SK-N-MC (cell line): ENCODE measurements around the gene MTFP1.
"Not testable (repeated sequence)": the region's sequence is repeated elsewhere in the genome, so short reads cannot be mapped to it uniquely, and the experiment has no call there.

Source experiments
- FOXP2 ChIP-seq: optimal IDR thresholded peaks from 2 replicates; pipeline ENCODE3; 2011; ENCODE audit warnings: mild to moderate bottlenecking, moderate library complexity; ENCODE audit not compliant: insufficient read depth; ENCODE audit errors: extremely low read length, control extremely low read depth
- POLR2AphosphoS5 ChIP-seq: IDR thresholded peaks from 2 replicates; pipeline ENCODE4 v1.6.1; 2012; ENCODE audit warnings: mild to moderate bottlenecking, low read depth, low read length, borderline replicate concordance

GRCh38 chr22:30460555-30460954, 35.0 kb downstream of the MTFP1 start:
- not testable (repeated sequence) for TF ChIP-seq FOXP2, POLR2AphosphoS5
